ENCODE measurements around the gene ADAM17. TPM values are rescaled to one million over a fixed set of nuclear protein-coding genes. Genes with fewer than 3 reads are reported as not detected.
"Not testable (repeated sequence)": the region's sequence is repeated elsewhere in the genome, so short reads cannot be mapped to it uniquely, and the experiment has no call there.

ADAM17 gene
- total RNA-seq, 1 experiment from 2014 or later, result 38.3 TPM

- DNase-seq (ENCODE audit: low read depth), result no peak
These were observed 27.4 kb downstream of the ADAM17 start for GRCh38 chr2:9527995-9528787.

GRCh38 chr2:9525266-9525665 is 30.4 kb downstream of the ADAM17 start:
- no peak for DNase-seq (ENCODE audit: low read depth)

GRCh38 chr2:9524291-9524690 is 31.3 kb downstream of the ADAM17 start:
- no peak for DNase-seq (ENCODE audit: low read depth)

GRCh38 chr2:9519250-9519649 is 36.4 kb downstream of the ADAM17 start:
- peak; percentile 32 for DNase-seq (ENCODE audit: low read depth)

GRCh38 chr2:9518780-9519179 is 36.9 kb downstream of the ADAM17 start:
- DNase-seq (ENCODE audit: low read depth), result no peak

GRCh38 chr2:9518163-9518562 is 37.5 kb downstream of the ADAM17 start:
- DNase-seq (ENCODE audit: low read depth), result no peak

- no peak for DNase-seq (ENCODE audit: low read depth)
These were observed 38.4 kb downstream of the ADAM17 start for GRCh38 chr2:9517118-9517782.

GRCh38 chr2:9513946-9514345 is 41.7 kb downstream of the ADAM17 start:
- DNase-seq (ENCODE audit: low read depth), result not testable (repeated sequence)

- DNase-seq (ENCODE audit: low read depth), result no peak
These were observed 46.7 kb downstream of the ADAM17 start for GRCh38 chr2:9508931-9509330.

- peak; percentile 15 for DNase-seq (ENCODE audit: low read depth)
These were observed 57.4 kb downstream of the ADAM17 start for GRCh38 chr2:9498210-9498609.

- DNase-seq (ENCODE audit: low read depth), result no peak
These were observed 58.6 kb downstream of the ADAM17 start for GRCh38 chr2:9497017-9497416.

- DNase-seq (ENCODE audit: low read depth), result no peak
These were observed 61.5 kb downstream of the ADAM17 start for GRCh38 chr2:9494081-9494480.

GRCh38 chr2:9493478-9493877 is 62.2 kb downstream of the ADAM17 start:
- no peak for DNase-seq (ENCODE audit: low read depth)

GRCh38 chr2:9492927-9493326 is 62.7 kb downstream of the ADAM17 start:
- DNase-seq (ENCODE audit: low read depth), result no peak

- no peak for DNase-seq (ENCODE audit: low read depth)
These were observed 64.8 kb downstream of the ADAM17 start for GRCh38 chr2:9490789-9491188.

- no peak for DNase-seq (ENCODE audit: low read depth)
These were observed 66.8 kb downstream of the ADAM17 start for GRCh38 chr2:9488583-9489547.

GRCh38 chr2:9484533-9484932 is 71.1 kb downstream of the ADAM17 start:
- no peak for DNase-seq (ENCODE audit: low read depth)

- no peak for DNase-seq (ENCODE audit: low read depth)
These were observed 72.5 kb downstream of the ADAM17 start for GRCh38 chr2:9483107-9483506.

- DNase-seq (ENCODE audit: low read depth), result no peak
These were observed 75.5 kb downstream of the ADAM17 start for GRCh38 chr2:9480157-9480556.

GRCh38 chr2:9478526-9478925 is 77.1 kb downstream of the ADAM17 start:
- DNase-seq (ENCODE audit: low read depth), result no peak

- DNase-seq (ENCODE audit: low read depth), result no peak
These were observed 77.7 kb downstream of the ADAM17 start for GRCh38 chr2:9477914-9478313.

Data from HT1080 (cell line).